ENCODE data around the gene COL9A1.

DNA sequence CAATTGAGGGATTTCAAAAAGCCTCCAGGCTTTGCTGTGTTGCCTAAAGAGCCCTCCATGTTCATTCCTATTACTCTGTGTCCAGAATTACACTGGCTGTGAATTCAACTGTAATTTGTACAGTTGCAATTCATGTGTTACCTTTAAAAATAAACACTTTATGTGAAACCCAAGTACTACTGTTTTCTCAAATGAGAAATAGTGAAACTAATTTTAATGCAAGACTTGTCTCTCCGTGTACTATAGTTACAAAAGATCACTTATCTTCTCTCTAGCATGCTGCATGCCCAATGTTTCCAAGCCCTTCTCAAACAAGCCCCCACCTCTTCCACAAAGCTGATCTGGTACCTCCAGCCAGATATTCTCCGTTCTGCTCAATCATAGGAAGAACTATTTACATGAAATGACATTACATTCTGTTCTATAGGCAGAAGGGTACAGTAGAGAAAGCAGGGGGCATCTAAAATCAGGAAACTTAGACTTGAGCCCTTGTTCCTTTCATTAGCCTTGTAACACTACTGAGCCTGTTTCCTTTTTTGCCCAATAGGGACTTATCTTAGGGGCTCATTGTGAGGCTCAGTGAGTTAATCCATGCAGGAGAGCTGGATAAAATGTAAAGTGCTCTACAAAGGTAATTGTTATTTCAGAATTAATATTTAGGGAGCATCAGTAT, 12.3 kb upstream of the COL9A1 start:
- no peak for TF ChIP-seq CTCF (IDR thresholded peaks at IDR 0.05)
- TF ChIP-seq REST (IDR thresholded peaks at IDR 0.05; ENCODE audit: insufficient read depth in 1 of 2, low read depth in 2 of 2, low read length in 1 of 2) = no peak
- TF ChIP-seq TCF7L2 (IDR thresholded peaks at IDR 0.05; ENCODE audit: low read depth, low read length) = no peak
- TF ChIP-seq SIN3A (IDR thresholded peaks at IDR 0.05; ENCODE audit: borderline replicate concordance, insufficient read depth, low read depth, low read length) = no peak
- TF ChIP-seq POLR2AphosphoS5 (IDR thresholded peaks at IDR 0.05; ENCODE audit: low read depth, low read length) = no peak
